HG02938 (cell line): ENCODE measurements around the gene RSRC1.
"Not testable (repeated sequence)": the region's sequence is repeated elsewhere in the genome, so short reads cannot be mapped to it uniquely, and the experiment has no call there.

Source experiments
- ATAC-seq: cut with Tn5 transposase; IDR thresholded peaks from one replicate; pipeline ENCODE4 v1.9.1; 2021; ENCODE audit warnings: mild to moderate bottlenecking, moderate library complexity; ENCODE audit not compliant: unreplicated experiment

The RSRC1 gene, protein sequence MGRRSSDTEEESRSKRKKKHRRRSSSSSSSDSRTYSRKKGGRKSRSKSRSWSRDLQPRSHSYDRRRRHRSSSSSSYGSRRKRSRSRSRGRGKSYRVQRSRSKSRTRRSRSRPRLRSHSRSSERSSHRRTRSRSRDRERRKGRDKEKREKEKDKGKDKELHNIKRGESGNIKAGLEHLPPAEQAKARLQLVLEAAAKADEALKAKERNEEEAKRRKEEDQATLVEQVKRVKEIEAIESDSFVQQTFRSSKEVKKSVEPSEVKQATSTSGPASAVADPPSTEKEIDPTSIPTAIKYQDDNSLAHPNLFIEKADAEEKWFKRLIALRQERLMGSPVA

DNA sequence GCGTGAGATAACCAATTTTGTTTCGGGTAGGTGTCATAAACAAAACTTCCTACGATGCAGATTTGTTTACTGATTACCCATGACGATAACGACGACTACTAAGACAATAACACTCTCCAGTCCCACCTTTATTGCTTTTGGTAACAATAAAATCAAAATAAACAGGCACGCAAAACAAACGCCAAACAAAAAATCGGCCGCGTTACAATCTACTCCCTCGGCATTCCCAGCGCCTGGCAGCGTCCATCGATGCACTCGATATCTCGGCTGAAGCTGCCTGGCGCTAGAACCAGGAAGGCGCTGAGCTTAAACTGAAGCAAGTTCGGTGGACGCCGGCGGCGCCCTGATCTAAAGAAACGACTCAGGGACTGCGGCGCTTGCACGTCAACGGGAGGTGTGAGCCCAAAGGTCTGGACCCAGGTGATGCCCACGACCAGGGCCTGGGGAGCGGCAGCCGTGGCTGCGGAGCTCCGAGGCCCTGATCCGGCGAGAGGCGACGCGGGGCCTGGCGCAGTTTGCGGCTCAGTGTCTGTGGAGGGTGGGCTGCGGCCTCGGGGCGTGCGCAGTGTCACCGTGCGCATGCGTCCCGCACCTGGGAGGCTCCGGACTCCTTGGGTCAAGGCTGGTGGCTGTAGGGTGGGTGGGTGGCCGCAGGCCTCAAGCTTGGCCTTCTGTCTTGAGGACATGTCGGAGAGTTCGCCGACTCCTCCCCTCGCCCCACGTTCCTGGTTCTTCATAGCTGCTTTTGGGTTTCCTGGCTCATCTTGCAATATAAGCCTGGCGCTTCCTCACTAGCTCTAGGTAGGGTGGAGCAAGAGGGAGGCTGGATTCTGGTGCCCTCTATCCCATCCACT, at the start of gene RSRC1:
RSRC1 (plus strand) TSS at position 286 of the 854 bp plus-strand sequence. CDS start 12,016 bp downstream, outside the sequence.
- peak; percentile 70 for ATAC-seq

DNA sequence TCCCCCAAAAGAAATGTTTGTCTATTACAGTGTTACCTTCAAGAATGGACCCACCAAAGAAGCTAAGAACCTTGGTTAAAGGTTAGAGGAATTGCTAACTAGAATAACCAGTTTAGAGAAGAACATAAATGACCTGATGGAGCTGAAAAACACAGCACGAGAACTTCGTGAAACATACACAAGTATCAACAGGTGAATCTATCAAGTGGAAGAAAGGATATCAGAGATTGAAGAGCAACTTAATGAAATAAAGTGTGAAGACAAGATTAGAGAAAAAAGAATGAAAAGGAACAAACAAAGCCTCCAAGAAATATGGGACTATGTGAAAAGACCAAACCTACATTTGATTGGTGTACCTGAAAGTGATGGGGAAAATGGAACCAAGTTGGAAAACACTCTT, 44.3 kb upstream of the RSRC1 start:
- ATAC-seq = not testable (repeated sequence)

DNA sequence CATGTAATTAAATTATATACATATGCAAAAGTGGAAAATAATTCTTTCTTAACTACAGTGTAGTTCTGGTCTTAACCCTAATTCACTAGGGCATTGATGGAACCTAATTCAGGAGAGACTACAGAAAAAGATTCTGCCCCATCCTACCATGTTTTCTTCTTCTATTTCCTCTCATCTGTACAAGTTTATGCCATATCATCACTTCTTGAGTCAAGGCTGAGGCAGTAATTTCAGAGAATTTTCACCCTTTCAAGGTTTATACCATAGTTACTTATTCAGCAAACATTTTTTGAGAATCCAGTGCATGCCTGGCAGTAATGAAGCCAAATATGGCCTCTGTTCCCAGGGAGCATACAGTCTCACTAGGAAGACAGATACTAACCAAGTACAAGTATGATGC, 37.1 kb upstream of the RSRC1 start:
- no peak for ATAC-seq

DNA sequence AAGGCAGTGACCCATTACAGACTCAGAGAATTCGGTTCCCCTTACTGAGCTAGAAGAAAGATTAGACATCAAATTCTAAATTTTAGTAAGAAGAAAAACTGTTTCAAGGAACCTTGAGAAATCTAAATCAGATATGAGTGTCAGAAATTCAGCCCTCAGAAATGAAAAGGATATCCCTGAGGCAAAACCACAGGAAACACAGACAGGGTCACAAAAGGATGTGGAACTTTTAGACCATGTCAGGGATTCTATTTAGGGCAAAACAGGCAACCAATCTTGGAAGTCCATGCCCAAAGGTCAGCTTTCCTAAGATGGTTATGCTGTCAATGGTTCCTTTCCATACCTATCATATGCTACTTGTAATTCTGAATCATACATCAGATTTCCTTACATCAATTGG, 35.3 kb upstream of the RSRC1 start:
- no peak for ATAC-seq

DNA sequence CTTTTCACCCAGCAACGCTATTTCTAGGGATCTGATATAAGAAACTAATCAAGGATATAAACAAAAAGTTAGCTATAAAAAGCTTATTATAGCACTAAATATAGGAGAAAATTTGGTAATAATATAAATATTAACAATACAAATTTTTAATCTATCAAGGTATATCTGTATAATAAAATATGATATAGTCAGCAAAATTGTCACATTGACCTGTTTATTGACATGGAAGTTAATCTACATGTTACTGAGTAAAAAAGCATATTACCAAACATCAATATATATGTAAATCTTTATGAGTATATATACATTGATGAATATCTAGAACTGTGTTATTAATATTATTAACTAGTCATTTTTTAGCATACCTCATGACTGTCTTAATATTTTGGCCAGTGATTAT, 30.3 kb upstream of the RSRC1 start:
- ATAC-seq = no peak

DNA sequence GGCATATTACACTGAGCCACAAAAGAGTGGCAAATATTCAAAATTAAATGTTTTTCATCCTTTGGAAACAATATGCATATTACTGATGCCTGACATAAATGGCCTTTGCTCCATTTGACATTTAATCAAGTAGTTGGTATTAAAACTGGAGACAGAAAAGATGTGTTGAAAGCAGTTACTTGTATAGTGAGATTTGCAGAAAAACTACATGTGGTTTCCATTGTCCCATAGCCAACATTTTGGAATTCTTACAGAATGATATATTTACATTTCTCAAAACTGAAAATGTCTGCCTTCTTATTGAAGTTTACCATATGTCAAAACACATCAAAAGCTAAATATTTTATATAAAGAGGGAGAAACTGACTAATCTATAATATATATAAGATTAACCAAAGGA, 25.2 kb upstream of the RSRC1 start:
- no peak for ATAC-seq

DNA sequence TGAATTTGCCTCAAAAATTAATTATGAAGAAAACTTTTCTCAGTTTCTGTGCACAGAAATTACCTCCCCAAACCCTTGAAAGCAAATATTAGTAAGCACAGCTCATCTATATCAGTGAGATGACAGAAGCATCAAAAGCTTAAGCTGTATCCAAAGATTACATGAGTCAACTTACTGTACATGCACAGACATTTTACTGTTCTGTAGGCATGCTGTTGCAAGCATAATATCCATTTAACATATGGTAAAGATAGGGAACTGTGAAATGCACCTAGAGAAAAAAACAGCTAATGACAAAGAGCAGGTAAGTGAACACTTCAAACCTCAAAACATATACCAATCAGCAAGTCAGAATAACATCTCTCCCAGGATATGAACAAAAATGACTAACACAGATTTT, 24.5 kb upstream of the RSRC1 start:
- ATAC-seq = no peak

DNA sequence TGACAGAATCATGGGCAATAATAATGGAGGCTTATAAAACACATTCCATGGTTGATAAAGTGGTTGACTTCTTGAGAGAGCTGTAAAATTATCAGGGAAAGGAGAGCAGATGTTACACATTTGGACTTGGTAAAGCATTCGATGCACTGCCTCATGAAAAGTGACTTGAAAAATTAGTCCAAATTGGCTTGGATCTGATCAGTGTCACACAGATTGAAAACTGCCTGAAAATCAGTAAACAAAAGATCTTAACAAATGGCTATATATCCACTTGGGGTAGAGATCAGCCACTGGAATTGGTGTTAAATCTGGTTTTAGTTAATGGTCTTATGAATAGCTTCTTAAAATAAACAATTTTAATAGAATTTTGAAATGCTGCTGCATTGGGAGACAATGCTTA, 24.0 kb upstream of the RSRC1 start:
- ATAC-seq = no peak

DNA sequence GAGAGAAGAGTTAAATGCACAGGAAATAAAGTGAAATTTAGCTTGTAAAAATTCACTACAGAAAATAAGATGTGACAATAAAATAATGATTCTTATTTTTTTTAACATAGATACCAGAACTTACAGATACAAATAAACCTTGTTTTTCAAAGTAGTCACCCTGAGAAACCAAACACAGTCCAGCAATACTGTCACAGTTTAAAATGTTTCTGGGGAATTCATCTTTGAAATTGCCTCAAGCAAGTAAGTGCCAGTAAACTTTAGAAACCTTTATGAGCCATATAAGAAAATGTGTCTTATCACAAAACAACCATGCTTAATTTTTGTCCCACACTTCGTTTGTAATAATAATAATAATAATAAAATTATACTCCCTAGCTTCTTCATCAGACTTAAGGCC, 23.5 kb upstream of the RSRC1 start:
- ATAC-seq = no peak

DNA sequence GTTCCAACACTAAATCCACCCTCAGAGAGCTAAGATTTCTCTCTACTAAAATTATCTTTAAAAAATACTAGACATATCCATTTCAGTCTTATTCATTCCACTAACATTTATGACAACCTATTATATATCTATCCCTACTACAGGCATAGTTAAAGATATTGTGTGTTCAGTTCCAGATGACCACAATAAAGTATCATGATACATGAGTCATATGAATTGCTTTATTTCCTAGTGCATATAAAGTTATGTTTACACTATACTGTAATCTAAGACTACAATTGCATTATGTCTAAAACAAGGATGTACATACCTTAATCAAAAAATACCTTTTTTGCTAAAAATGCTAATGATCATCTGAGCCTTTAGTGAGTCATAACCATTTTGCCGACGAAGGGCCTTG, 23.1 kb upstream of the RSRC1 start:
- no peak for ATAC-seq

DNA sequence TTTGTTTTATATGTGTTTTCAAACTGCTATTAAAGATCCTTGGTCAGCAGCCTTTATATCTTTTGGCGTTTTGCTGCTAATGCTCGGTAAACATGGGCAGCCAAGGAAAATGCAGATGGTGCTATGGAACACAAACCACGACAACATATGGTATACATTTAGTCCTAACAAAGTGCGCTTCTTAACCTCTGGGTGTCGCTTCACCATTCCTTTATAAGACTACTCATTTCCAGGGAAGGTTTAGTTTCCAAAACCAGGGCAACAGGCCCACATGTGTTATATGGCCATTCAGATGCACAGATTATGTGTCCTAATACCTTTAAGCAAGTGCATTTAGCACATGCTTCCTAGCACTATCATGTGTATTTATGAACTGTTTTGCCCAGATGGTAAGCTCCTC, 18.4 kb upstream of the RSRC1 start:
- no peak for ATAC-seq

DNA sequence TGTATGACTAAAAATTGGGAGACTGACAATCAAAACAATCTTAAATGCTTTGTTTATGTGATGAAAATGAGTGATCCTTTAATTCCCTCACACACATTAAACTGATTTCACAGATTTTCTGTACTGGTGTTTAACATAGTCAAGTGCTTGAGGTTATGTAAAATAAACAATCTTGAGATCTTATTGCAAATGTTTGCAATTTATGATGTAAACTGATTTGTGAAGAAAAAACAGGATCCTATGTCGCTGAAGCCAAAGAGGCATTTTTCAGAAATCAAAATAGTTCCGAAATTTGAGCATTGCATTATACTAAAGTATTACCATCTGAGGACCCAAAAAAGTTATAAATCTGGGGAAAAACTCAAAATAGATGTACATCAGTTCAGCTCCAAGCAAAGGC, 16.4 kb upstream of the RSRC1 start:
- ATAC-seq = no peak

DNA sequence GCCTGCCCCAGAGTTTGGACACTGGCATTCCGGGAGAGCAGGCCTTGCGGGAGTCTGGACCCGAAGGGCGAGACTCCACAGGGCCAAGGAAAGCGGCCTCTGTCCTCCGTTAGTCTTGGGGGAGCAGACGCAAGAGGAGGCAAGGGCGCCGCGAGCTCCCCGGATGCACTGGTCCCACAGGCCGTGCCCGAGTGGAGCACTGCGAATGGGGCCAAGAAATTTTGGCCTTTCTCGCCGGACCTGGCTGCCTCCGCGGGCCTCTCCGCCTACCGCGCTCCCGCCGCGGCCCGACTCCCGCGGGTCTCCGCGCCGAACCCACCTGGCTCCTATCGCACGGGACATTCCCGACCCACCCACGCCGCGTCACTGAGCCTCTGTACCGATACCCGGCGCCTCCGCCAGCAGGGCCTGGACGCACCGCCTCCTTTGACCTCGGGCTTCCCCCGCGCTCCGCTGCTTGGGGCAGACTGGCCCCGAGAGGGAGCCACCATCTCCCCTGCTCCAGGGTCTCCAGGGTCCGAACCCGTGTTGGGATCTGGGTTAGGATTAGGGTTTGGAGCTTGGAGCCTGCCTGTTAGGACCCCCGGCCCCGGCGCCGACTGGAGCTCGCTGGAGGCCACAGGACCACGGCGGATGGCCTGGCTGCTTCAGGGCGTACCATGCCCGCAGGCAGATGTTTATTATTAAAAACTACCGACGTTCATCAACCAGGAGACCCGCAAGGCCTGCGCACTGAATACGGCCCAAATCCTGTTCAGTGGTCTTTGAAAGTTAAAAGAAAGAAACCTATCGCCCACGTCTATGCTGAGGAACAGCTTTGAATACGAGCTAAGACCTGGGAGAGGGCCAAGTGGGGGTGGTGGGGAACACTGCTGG, 15.4 kb upstream of the RSRC1 start:
- peak; percentile 57 for ATAC-seq

DNA sequence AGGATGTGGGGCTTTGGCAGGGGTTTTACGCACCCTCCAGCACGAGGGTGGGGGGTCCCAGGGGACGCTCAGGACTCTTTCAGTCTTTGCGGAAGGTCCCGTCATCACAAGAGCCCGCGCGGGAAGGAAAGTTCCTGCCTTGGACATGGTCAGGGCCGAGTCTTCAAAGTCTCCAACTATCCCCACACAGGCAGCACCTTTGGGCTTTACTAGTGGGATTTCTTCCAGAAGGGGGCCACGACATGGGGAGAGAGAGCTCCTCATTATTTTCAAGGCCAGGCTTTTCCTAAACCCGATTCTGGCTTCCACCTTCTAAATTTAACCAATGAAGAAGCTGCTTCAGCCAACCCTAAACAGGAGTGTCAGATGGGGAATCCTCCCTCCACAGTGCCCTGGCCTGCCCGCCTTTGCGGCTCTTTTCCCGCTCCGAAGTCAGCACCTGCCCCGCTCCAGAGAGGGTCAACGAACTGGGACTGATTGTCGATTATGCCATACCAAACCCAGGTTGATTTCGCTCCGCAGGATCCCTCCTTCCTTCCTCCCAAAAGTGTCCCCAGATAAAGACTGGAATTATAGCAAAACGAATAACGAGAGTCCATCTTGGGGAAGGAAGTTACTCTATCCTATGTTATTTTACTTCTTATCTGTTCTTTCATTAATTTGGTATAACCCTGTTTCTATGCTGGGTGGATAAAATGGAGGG, 14.6 kb upstream of the RSRC1 start:
- ATAC-seq = peak; percentile 21

DNA sequence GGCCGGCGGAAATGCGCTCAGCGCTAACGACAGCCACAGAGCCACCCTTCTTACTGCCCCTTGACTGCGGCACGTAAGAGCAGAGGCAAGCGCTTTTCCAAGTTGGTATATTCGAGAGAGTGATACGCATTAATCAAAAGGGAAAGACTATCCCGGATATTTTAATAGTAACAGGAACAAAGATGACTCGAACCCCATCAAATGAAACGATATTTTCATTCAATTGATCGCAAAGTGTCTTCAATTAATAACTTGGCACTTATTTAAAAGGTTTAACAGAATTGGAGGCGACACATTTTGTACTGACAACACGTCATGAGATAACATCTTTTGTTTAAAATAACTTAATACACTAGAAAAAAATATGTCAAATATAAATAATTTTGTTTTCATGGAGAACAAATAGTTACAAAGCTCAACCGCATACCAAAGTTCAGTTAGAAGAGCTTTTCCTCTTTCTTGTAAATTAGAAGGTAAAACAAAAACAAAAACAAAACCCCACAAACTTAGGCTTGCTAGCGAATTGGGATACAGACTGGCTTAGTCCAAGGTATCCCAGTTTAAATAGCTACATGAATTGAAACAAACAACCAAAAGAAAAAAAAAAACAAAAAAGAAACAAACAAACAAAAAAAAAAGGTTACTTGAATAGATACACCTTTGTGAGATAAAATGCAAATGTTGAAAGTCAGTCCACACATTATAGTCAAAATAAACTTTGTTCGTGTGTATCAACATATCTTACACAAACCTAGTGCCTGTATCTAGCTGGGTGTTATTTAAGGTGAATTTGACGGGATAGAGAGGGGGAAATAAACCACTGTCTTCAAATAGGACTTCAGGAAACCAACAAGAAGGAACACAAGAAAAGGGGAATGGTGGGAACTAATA, 13.8 kb upstream of the RSRC1 start:
- ATAC-seq = no peak

DNA sequence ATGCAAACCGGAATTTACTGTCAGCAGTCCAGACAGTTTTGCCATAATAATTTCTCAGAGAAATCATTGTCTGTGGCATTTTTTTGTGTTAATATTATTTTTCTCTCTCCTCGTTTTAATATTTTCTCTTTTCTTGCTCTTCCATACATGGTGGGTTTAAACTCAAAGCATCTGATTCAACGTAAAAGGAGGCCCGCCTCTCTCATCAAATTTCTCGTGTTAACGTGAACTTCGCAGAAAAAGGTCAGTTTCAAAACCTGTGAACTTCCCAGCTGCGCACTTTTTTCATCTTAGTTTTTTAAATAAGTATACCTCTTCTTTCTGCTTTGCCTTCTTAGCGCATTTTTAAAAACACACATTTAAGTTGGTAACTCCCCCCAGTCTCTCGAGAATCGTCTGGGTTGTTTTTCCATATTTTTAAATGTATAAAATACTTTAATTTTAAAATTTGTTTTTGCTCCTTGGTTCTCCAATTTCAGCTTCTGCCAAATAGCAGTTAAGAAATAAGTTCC, 12.8 kb upstream of the RSRC1 start:
- ATAC-seq = no peak

DNA sequence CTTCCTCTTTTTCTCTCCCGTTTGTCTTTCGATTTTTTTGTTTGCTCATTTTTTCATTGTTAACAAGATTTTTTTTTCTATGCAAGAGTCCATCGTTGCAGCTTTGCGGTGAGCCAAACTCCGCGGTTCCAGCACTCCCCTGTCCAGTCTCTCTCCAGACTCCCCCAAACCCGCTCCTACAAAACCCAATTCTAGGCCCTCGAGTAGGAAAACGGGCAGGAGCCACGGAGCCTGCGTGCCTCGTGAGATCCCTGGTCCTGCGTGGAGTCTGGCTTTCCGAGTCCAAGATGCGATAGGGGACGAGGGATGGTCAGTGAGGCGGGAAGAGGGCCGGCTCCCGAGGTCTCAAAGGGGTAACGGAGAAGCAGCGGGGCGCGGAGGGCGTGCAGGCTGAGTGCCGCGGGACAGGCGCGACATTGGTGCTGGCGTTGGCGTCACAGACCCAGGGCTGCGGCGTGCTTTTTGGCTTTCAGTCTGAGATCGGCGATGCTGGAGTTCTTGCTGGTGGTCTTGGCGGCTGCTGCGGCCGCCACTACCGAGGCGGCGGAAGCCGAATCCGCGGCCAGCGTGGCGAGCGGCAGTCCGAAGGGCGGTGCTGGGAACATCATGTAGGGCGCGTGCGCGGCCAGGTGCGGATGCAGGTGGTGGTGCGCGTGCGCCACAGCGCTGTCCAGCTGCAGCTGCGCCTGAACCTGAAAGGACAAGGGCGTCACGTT, 12.1 kb upstream of the RSRC1 start:
- peak; percentile 72 for ATAC-seq

DNA sequence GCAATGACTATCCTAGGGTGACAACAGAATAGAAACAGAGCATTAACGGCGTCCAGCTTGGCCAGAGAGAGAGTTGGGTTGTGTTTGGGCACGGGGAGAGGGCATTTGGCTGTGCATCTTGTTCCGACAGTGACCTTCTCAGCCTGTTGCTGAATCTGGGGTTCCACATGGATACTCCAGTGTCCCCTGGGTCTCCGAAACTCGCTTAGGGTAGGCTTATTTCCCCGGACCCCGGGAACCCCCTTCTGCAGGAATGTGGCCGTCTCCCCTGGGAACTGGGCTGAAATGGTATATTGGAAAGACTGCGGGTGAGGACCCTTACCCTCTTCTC, 11.6 kb upstream of the RSRC1 start:
- no peak for ATAC-seq

DNA sequence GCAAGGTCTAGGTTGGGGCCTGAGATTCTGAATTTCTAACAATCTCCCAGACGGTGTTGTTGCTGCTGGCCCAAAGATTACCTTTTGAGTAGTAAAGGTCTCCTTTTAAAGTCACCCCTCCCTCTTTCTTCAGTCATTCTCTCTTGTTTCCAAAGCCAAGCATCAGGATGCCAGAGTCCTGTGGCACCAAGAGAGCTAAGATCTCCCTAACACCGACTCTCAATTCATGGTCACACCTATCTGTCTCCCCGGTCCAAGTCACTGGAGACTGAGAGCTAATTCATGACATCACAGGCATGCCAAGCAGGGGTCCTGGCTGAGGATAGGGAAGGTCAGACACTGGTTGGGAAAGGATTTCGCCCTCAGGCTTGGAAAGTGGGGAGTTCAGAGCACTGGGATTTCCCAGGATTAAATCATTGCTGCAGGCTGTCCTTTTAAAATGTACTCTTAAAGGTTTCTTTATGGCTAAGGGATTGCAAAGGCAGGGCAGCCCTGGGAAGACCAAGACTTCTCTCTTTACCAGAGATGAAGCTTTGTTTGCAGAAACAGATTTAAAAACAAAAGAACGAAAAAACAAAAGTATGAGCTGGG, 11.0 kb upstream of the RSRC1 start:
- ATAC-seq = no peak
